Psoas muscle (tissue), 8 donors: Measurements from ENCODE around the gene KDM4D. TPM values are rescaled to one million over a fixed set of nuclear protein-coding genes. Genes with fewer than 3 reads are reported as not detected.
"Not testable (repeated sequence)": the region's sequence is repeated elsewhere in the genome, so short reads cannot be mapped to it uniquely, and the experiment has no call there.

ENCODE experiments used
- ATAC-seq, 4 donors: fragments of 200-7000 bp; cut with Tn5 transposase; one replicate each; pipeline ENCODE4 v1.9.1; 2020; ENCODE audit warnings: moderate library complexity in 3 of 4, mild to moderate bottlenecking in 2 of 4
- DNase-seq, 2 donors: peaks; one replicate each; pipeline ENCODE4 v3.0.0-alpha.2; 2020
- H3K27ac ChIP-seq: fragments of 200-600 bp; one replicate; pipeline ENCODE4 v1.8.0; 2022
- H3K27me3 ChIP-seq, 3 donors: fragments of 200-600 bp in 1 of 3; one replicate each; pipeline versions ENCODE4 v1.6.1 to v1.8.0; 2013 to 2022; ENCODE audit warnings: low read length in 2 of 3, mild to moderate bottlenecking in 2 of 3, moderate library complexity in 1 of 3; ENCODE audit not compliant: insufficient read depth in 3 of 3
- H3K36me3 ChIP-seq, 2 donors: fragments of 200-600 bp in 1 of 2; one replicate each; pipeline versions ENCODE4 v1.6.1 to v1.8.0; 2013 to 2022; ENCODE audit warnings: low read depth in 1 of 2, mild to moderate bottlenecking in 1 of 2, moderate library complexity in 1 of 2; ENCODE audit not compliant: insufficient read depth in 1 of 2
- H3K4me1 ChIP-seq: fragments of 200-600 bp; one replicate; pipeline ENCODE4 v1.8.0; 2022
- H3K4me3 ChIP-seq: fragments of 200-600 bp; one replicate; pipeline ENCODE4 v1.8.0; 2022; ENCODE audit warnings: mild to moderate bottlenecking
- H3K9me3 ChIP-seq: fragments of 200-600 bp; one replicate; pipeline ENCODE4 v1.8.0; 2022
- CTCF ChIP-seq: fragments of 200-600 bp; IDR thresholded peaks from one replicate; pipeline ENCODE4 v1.8.0; 2022; ENCODE audit warnings: antibody characterized with exemption
- WGBS, 3 donors: extraction: QIAGEN DNeasy Blood & Tissue Kit; methylation state at CpG; one replicate each; pipeline versions ENCODE4 v1.1.6 to v1.1.7; 2013; 5-methylcytosine and 5-hydroxymethylcytosine counted together
- intact Hi-C, 2 donors: fragments of 100-400 bp; cut with DNase I; formaldehyde crosslinking; loops; one replicate each; pipeline versions ENCODE4 v1.11.0 to v1.14.2; 2022
- polyA plus RNA-seq, 3 donors: library from polyadenylated mRNA; stranded (reverse); fragments of 200-250 nt; gene quantifications; one replicate each; pipeline ENCODE4 v1.2.3, GENCODE V29; 2013
- total RNA-seq, 4 donors: library from RNA; stranded (reverse); fragmentation: NEBNext Ultra II Directional in 2 of 4; extraction: Animal tissue kit (Norgen Biotek cat#: 25700) in 2 of 4; gene quantifications; one replicate each; pipeline versions ENCODE4 v1.2.1 to v1.2.4, GENCODE V29; 2021 to 2023
- donor health status: healthy with polysubstance abuse.
- donor health status: DM: no; HTN: no; CAD: no; lungs with moderate emphysema.
- donor health status: Bipolar disorder and iron deficiency.
- donor health status: healthy.
- donor health status: DM: yes; HTN: yes; CAD: no.
- donor health status: DM: no; HTN: no; CAD: no.
- donor health status: DM: no; HTN: no; CAD: no.
- donor health status: DM: yes; HTN: yes; CAD: no.

KDM4D gene
- total and polyA plus RNA-seq, 7 donors = 0.15 to 0.91 (median 0.60) TPM

DNA sequence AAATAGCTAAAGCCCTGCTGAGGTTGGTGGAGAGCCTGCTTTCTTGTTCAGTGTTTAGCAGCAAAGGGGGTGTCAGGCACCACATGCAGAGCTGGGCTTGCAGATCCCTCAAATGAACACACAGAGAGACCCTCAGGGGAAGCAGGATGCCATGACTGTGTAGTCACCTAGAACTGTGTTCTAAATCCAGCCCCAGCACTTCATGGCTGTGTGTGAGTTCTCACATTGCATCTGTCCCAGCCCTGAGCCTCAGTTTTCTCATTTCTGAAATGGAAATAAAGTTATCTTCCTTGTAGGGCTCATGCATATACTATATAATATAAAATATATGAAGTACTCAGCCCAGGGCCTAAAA lies 47.3 kb upstream of the KDM4D start:
- Histone ChIP-seq H3K27ac (peak overlapping the region; percentile 37), H3K27me3 (no peaks in the 10 kb centered on the region), H3K4me1 (peaks cover 20% of the 10 kb centered on the region), H3K4me3 (no peak overlapping the region), H3K36me3 (no peaks in the 10 kb centered on the region), H3K9me3 (no peaks in the 10 kb centered on the region)
- ATAC-seq (peak in 3 of 4 donors; percentile 12 to 20 (median 16)), DNase-seq (no peak)
- no peak for TF ChIP-seq CTCF
- intact Hi-C loops = no loop called here

GRCh38 chr11:94926698-94927237 lies 46.7 kb upstream of the KDM4D start:
- Histone ChIP-seq H3K4me3 (no peak overlapping the region), H3K36me3 (no peaks in the 10 kb centered on the region), H3K27ac (peak overlapping the region; percentile 37), H3K4me1 (peaks cover 20% of the 10 kb centered on the region), H3K27me3 (no peaks in the 10 kb centered on the region), H3K9me3 (no peaks in the 10 kb centered on the region)
- intact Hi-C loops = no loop called here
- TF ChIP-seq CTCF = no peak
- WGBS, 3 donors = 7 to 14% (median 8%) methylated on average over 6 of the region's 6 CpGs
- DNase-seq (peak; percentile 86 to 89), ATAC-seq (peak; percentile 64 to 86 (median 81))

GRCh38 chr11:94928117-94928990 lies 45.2 kb upstream of the KDM4D start:
- no peak for TF ChIP-seq CTCF
- 94 to 98% (median 95%) methylated on average over 1 of the region's 1 CpG for WGBS, 3 donors
- ATAC-seq (no peak), DNase-seq (no peak)
- intact Hi-C loops = no loop called here
- Histone ChIP-seq H3K36me3 (no peaks in the 10 kb centered on the region), H3K27ac (no peak overlapping the region), H3K27me3 (no peaks in the 10 kb centered on the region), H3K4me1 (peaks cover 20% of the 10 kb centered on the region), H3K9me3 (no peaks in the 10 kb centered on the region), H3K4me3 (no peak overlapping the region)

- ATAC-seq, H3K4me3 ChIP-seq, H3K27ac ChIP-seq, H3K9me3 ChIP-seq, intact Hi-C loops, DNase-seq, H3K27me3 ChIP-seq, H3K36me3 ChIP-seq: not testable (repeated sequence)
- peaks cover 14% of the 10 kb centered on the region for H3K4me1 ChIP-seq
Observed at GRCh38 chr11:94932072-94932471, 41.4 kb upstream of the KDM4D start.

GRCh38 chr11:94932503-94932902 lies 41.0 kb upstream of the KDM4D start:
- peaks cover 12% of the 10 kb centered on the region for H3K4me1 ChIP-seq
- TF ChIP-seq CTCF = no peak
- no peaks in the 10 kb centered on the region for H3K9me3 ChIP-seq
- no peak overlapping the region for H3K27ac ChIP-seq
- 92 to 95% (median 94%) methylated on average over 5 of the region's 5 CpGs for WGBS, 3 donors
- intact Hi-C loops = no loop called here
- no peaks in the 10 kb centered on the region for H3K27me3 ChIP-seq
- ATAC-seq (no peak), DNase-seq (no peak)
- H3K4me3 ChIP-seq = no peak overlapping the region
- no peaks in the 10 kb centered on the region for H3K36me3 ChIP-seq
